DOHH2 (cell line): ENCODE results near the gene RBMS3.
A peak's percentile ranks its signal among the peaks of the same experiment; 100 is the strongest.

Experiments
- H3F3A ChIP-seq: fragments of 200-600 bp; sonication (generic), shearing (Covaris generic); 2 replicates; pipeline ENCODE4 v1.6.0; 2016; ENCODE audit warnings: antibody characterized with exemption, mild to moderate bottlenecking; ENCODE audit not compliant: control insufficient read depth, insufficient read depth
- H3K27ac ChIP-seq: fragments of 200-600 bp; sonication (generic); 2 replicates; pipeline ENCODE4 v1.5.1; 2014; ENCODE audit warnings: low read depth, mild to moderate bottlenecking, low read length, moderate library complexity
- H3K27me3 ChIP-seq: fragments of 200-600 bp; sonication (generic); 2 replicates; pipeline ENCODE4 v1.6.1; 2014; ENCODE audit warnings: mild to moderate bottlenecking, low read length, mixed read lengths; ENCODE audit not compliant: control insufficient read depth
- H3K36me3 ChIP-seq: fragments of 200-600 bp; sonication (generic); 2 replicates; pipeline ENCODE4 v1.6.1; 2014; ENCODE audit warnings: mild to moderate bottlenecking, low read length, moderate library complexity, mixed read lengths; ENCODE audit not compliant: control insufficient read depth
- H3K4me1 ChIP-seq: fragments of 200-600 bp; sonication (generic); 2 replicates; pipeline ENCODE4 v1.6.1; 2014; ENCODE audit warnings: mild to moderate bottlenecking, low read length, mixed read lengths; ENCODE audit not compliant: control insufficient read depth
- H3K4me2 ChIP-seq: fragments of 200-600 bp; sonication (generic); 2 replicates; pipeline ENCODE4 v1.6.0; 2014; ENCODE audit warnings: mild to moderate bottlenecking, low read length, moderate library complexity
- H3K4me3 ChIP-seq: fragments of 200-600 bp; sonication (generic); 2 replicates; pipeline ENCODE4 v1.5.1; 2014; ENCODE audit warnings: mild to moderate bottlenecking, low read length, mixed read lengths
- H3K79me2 ChIP-seq: fragments of 200-600 bp; sonication (generic); 2 replicates; pipeline ENCODE4 v1.6.1; 2014; ENCODE audit warnings: mild to moderate bottlenecking, low read length, mixed read lengths; ENCODE audit not compliant: control insufficient read depth
- H3K9me2 ChIP-seq: fragments of 200-600 bp; sonication (generic); replicated peaks from 2 replicates; pipeline ENCODE4 v1.6.1; 2014; ENCODE audit warnings: mild to moderate bottlenecking, low read length, mixed read lengths; ENCODE audit not compliant: control insufficient read depth
- H3K9me3 ChIP-seq: fragments of 200-600 bp; sonication (generic); 2 replicates; pipeline ENCODE4 v1.6.1; 2014; ENCODE audit warnings: antibody characterized with exemption, low read length, mixed read lengths; ENCODE audit not compliant: control insufficient read depth, insufficient read depth
- H4K20me1 ChIP-seq: fragments of 200-600 bp; sonication (generic); 2 replicates; pipeline ENCODE4 v1.6.0; 2014; ENCODE audit warnings: low read depth, mild to moderate bottlenecking, antibody characterized with exemption, low read length, moderate library complexity; ENCODE audit not compliant: control insufficient read depth, insufficient read depth
- CTCF ChIP-seq: fragments of 200-600 bp; sonication (generic); IDR thresholded peaks from one replicate; pipeline ENCODE4 v1.5.1; 2014; ENCODE audit warnings: antibody characterized with exemption, mild to moderate bottlenecking, low read depth, low read length; ENCODE audit not compliant: poor library complexity, severe bottlenecking
- EZH2phosphoT487 ChIP-seq: fragments of 200-600 bp; sonication (generic); IDR thresholded peaks from 2 replicates; pipeline ENCODE4 v1.6.1; 2017; ENCODE audit warnings: borderline replicate concordance, mild to moderate bottlenecking, antibody characterized with exemption, low read length, moderate library complexity, mixed read lengths

The RBMS3 gene

GRCh38 chr3:29416514-29416913 is 135.6 kb downstream of the RBMS3 start:
- H4K20me1 ChIP-seq, result no peaks in the 10 kb centered on the region
- H3K79me2 ChIP-seq, result no peaks in the 10 kb centered on the region
- no peaks in the 10 kb centered on the region for H3K27me3 ChIP-seq
- H3K9me2 ChIP-seq, result no peaks in the 10 kb centered on the region
- peaks cover 31% of the 10 kb centered on the region for H3K4me1 ChIP-seq
- no peak overlapping the region for H3K4me2 ChIP-seq
- H3F3A ChIP-seq, result peaks cover 4% of the 10 kb centered on the region
- H3K9me3 ChIP-seq, result no peaks in the 10 kb centered on the region
- TF ChIP-seq CTCF (no peak), EZH2phosphoT487 (no peak)
- no peak overlapping the region for H3K27ac ChIP-seq
- H3K36me3 ChIP-seq, result no peaks in the 10 kb centered on the region
- H3K4me3 ChIP-seq, result no peak overlapping the region

- Histone ChIP-seq H3K27ac (no peak overlapping the region), H4K20me1 (no peaks in the 10 kb centered on the region), H3K9me2 (no peaks in the 10 kb centered on the region), H3K9me3 (no peaks in the 10 kb centered on the region), H3K27me3 (no peaks in the 10 kb centered on the region), H3K4me1 (no peaks in the 10 kb centered on the region), H3F3A (no peaks in the 10 kb centered on the region), H3K79me2 (no peaks in the 10 kb centered on the region), H3K4me2 (no peak overlapping the region), H3K4me3 (no peak overlapping the region), H3K36me3 (no peaks in the 10 kb centered on the region)
- no peak for TF ChIP-seq CTCF
- no peak for TF ChIP-seq EZH2phosphoT487
These were observed 139.2 kb downstream of the RBMS3 start for GRCh38 chr3:29420106-29420505.

- H3K9me3 ChIP-seq, result no peaks in the 10 kb centered on the region
- H3K9me2 ChIP-seq, result no peaks in the 10 kb centered on the region
- H3K4me3 ChIP-seq, result no peak overlapping the region
- H3K36me3 ChIP-seq, result no peaks in the 10 kb centered on the region
- H3F3A ChIP-seq, result no peaks in the 10 kb centered on the region
- H3K4me1 ChIP-seq, result peaks cover 9% of the 10 kb centered on the region
- H3K27me3 ChIP-seq, result no peaks in the 10 kb centered on the region
- H3K27ac ChIP-seq, result no peak overlapping the region
- no peak overlapping the region for H3K4me2 ChIP-seq
- peak; percentile 16 for TF ChIP-seq CTCF
- TF ChIP-seq EZH2phosphoT487, result no peak
- H3K79me2 ChIP-seq, result no peaks in the 10 kb centered on the region
- H4K20me1 ChIP-seq, result no peaks in the 10 kb centered on the region
These were observed 145.7 kb downstream of the RBMS3 start for GRCh38 chr3:29426302-29427226.
